Measurements from ENCODE around the gene ZNF738.
"Not testable (repeated sequence)": the region's sequence is repeated elsewhere in the genome, so short reads cannot be mapped to it uniquely, and the experiment has no call there.

ZNF738 gene

GRCh38 chr19:21335721-21336120 is 23.1 kb upstream of the ZNF738 start:
- H3K9me3 ChIP-seq (ENCODE audit: severe bottlenecking): peaks cover 27% of the 10 kb centered on the region
- peak; percentile 23; the same call in 1 of the 2 replicates for TF ChIP-seq CTCF (IDR thresholded peaks at IDR 0.05; ENCODE audit: low read depth, low read length)
- no peak for DNase-seq

GRCh38 chr19:21344841-21345240 is 14.0 kb upstream of the ZNF738 start:
- DNase-seq; H3K27me3 ChIP-seq (ENCODE audit: insufficient read depth, low read depth, severe bottlenecking); H3K4me3 ChIP-seq (ENCODE audit: low read depth, low read length); H3K36me3 ChIP-seq; H3K27ac ChIP-seq: not testable (repeated sequence)
- peaks cover 17% of the 10 kb centered on the region for H3K9me3 ChIP-seq (ENCODE audit: severe bottlenecking)

More at GRCh38 chr19:21335721-21336120, 23.1 kb upstream of the ZNF738 start:
- H3K4me3 ChIP-seq (ENCODE audit: low read depth, low read length): no peak overlapping the region
- no peaks in the 10 kb centered on the region for H3K27me3 ChIP-seq (ENCODE audit: insufficient read depth, low read depth, severe bottlenecking)
- H3K36me3 ChIP-seq: no peaks in the 10 kb centered on the region
- H3K27ac ChIP-seq: no peak overlapping the region

GRCh38 chr19:21352830-21353229 is 6.0 kb upstream of the ZNF738 start:
- TF ChIP-seq CTCF (IDR thresholded peaks at IDR 0.05; ENCODE audit: low read depth, low read length): no peak

GRCh38 chr19:21362291-21362690 is 3.5 kb downstream of the ZNF738 start:
- no peaks in the 10 kb centered on the region for H3K9me3 ChIP-seq (ENCODE audit: severe bottlenecking)
- no peak overlapping the region for H3K27ac ChIP-seq
- no peak for DNase-seq
- no peak overlapping the region for H3K4me3 ChIP-seq (ENCODE audit: low read depth, low read length)
- TF ChIP-seq CTCF (IDR thresholded peaks at IDR 0.05; ENCODE audit: low read depth, low read length): no peak
- H3K27me3 ChIP-seq (ENCODE audit: insufficient read depth, low read depth, severe bottlenecking): no peaks in the 10 kb centered on the region
- peaks cover 56% of the 10 kb centered on the region for H3K36me3 ChIP-seq

More at GRCh38 chr19:21352830-21353229, 6.0 kb upstream of the ZNF738 start:
- no peak overlapping the region for H3K27ac ChIP-seq
- DNase-seq: no peak
- H3K9me3 ChIP-seq (ENCODE audit: severe bottlenecking): peaks cover 9% of the 10 kb centered on the region
- H3K4me3 ChIP-seq (ENCODE audit: low read depth, low read length): no peak overlapping the region
- H3K27me3 ChIP-seq (ENCODE audit: insufficient read depth, low read depth, severe bottlenecking): no peaks in the 10 kb centered on the region
- H3K36me3 ChIP-seq: no peaks in the 10 kb centered on the region

GRCh38 chr19:21383980-21384582 is 25.3 kb downstream of the ZNF738 start:
- no peak for TF ChIP-seq CTCF (IDR thresholded peaks at IDR 0.05; ENCODE audit: low read depth, low read length)
- no peak for DNase-seq
- no peak overlapping the region for H3K27ac ChIP-seq
- H3K9me3 ChIP-seq (ENCODE audit: severe bottlenecking): peaks cover 37% of the 10 kb centered on the region
- H3K27me3 ChIP-seq (ENCODE audit: insufficient read depth, low read depth, severe bottlenecking): no peaks in the 10 kb centered on the region
- peaks cover 10% of the 10 kb centered on the region for H3K36me3 ChIP-seq
- H3K4me3 ChIP-seq (ENCODE audit: low read depth, low read length): no peak overlapping the region

- H3K27me3 ChIP-seq (ENCODE audit: insufficient read depth, low read depth, severe bottlenecking): no peaks in the 10 kb centered on the region
- H3K36me3 ChIP-seq: peaks cover 20% of the 10 kb centered on the region
- DNase-seq: no peak
- no peak overlapping the region for H3K4me3 ChIP-seq (ENCODE audit: low read depth, low read length)
- TF ChIP-seq CTCF (IDR thresholded peaks at IDR 0.05; ENCODE audit: low read depth, low read length): no peak
- H3K27ac ChIP-seq: no peak overlapping the region
- peaks cover 3% of the 10 kb centered on the region for H3K9me3 ChIP-seq (ENCODE audit: severe bottlenecking)
Measured at GRCh38 chr19:21396121-21396520, 37.3 kb downstream of the ZNF738 start.
